GM18907 (cell line): ENCODE results near the gene SAMD9.
A peak's percentile ranks its signal among the peaks of the same experiment; 100 is the strongest.
"Not testable (repeated sequence)": the region's sequence is repeated elsewhere in the genome, so short reads cannot be mapped to it uniquely, and the experiment has no call there.

Experiments
- ATAC-seq: cut with Tn5 transposase; IDR thresholded peaks from one replicate; pipeline ENCODE4 v1.9.1; 2021; ENCODE audit warnings: mild to moderate bottlenecking, moderate library complexity; ENCODE audit not compliant: unreplicated experiment

The SAMD9 gene

DNA sequence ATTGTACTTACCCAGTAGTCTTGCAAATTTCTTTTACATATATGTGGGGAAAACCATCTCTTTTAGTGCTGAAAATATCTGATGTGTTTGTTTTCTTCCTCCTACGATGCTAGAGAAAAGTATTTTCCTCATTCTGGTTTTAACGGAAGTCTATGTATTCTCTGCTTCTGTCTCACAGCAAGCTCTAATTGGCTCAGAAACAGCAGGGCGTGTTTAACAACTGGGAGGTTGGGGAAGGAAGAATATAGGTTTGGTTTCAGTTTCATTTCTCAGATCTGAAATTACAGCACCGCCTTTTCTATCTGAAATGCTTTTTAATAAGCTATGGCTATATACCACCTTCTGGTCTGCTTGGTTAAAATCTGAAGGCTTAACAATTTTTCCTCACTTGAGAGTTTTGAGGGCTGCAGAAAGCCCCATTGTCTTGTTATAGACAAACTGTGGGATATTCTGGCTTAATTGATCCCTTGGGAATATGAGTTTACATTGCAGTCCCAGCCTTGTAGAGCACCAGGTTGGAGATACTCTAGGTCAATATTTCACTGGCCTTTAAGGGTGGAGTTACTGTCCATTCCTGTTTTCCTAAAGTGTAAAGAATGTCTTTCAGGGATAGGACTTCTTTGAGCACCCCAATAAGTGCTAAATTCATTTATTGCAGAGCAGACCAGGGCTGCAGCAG is at the start of gene SAMD9:
SAMD9 (minus strand) TSS at position 128 of the 679 bp plus-strand sequence. CDS start 11,882 bp downstream, outside the sequence.
- peak; percentile 100 for ATAC-seq

GRCh38 chr7:93165447-93165846 is 47.7 kb upstream of the SAMD9 start:
- ATAC-seq, result peak; percentile 98

DNA sequence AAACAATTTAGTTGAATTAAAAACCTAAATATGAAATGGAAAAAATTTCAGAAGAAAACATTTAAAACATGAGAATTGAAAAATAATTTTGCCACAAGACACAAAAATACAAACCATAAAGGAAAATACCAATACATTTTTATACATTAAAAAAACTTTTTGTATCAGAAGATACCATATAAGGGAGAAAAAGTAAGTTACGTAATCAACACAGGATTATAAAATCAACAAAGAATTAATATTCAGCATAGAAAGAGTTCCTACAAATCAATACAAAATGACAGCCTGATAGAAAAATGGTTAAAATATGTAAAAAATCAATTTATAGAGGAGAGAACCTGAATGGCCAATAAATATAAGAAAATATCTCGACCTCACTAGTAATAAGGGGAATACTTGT is 47.0 kb upstream of the SAMD9 start:
- ATAC-seq, result no peak

- ATAC-seq, result no peak
Observed at GRCh38 chr7:93161181-93161762, 43.5 kb upstream of the SAMD9 start.

GRCh38 chr7:93160410-93160809 is 42.6 kb upstream of the SAMD9 start:
- ATAC-seq, result no peak

GRCh38 chr7:93159490-93159889 is 41.7 kb upstream of the SAMD9 start:
- no peak for ATAC-seq

DNA sequence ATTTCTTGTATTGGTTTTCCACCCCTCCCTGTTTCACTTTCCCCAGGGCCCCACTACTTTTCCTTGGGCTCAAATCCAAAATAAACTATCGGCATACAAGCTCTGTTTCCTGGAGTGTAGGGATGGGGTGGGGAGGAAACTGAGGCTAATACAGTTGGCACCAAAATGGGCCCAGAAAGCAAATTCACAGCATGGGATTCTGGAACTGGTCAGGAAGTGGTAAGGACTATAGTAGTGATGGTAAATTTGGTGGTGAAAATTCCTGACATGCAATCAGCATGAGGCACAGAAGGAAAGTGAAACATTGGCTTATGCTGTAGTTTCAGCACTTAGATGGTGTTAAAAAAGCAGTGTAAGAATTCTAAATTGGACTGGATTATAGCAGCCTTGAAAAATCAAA is 39.1 kb upstream of the SAMD9 start:
- ATAC-seq, result no peak

DNA sequence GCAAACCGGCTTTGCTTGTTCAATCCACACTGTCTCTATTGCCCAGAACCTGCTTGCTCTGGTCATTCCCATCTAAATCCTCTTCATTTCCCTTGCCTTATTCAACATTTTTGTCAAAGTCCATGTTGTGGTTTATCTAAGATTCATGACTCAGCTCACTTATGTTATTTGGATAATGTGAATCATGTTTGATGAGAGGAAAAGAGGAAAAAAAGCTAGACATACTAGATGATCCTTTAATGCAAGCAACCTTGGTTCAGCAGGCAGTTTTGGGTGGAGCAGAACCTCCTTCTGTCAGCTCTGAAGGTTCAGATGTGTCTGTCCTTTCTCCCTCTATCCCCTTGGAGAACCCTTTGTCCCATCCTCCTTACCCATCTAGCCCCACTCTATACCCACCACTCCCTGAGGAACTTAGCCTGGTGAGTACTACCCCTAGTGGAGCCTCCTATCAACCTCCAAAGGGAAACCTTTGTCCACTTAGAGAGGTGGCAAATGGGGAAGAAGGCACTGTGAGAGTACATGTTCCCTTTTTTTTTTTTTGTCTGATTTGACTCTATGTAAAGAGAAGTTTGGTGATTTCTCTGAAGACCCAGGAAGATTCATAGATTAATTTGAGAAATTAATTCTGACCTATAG is 32.5 kb upstream of the SAMD9 start:
- no peak for ATAC-seq

DNA sequence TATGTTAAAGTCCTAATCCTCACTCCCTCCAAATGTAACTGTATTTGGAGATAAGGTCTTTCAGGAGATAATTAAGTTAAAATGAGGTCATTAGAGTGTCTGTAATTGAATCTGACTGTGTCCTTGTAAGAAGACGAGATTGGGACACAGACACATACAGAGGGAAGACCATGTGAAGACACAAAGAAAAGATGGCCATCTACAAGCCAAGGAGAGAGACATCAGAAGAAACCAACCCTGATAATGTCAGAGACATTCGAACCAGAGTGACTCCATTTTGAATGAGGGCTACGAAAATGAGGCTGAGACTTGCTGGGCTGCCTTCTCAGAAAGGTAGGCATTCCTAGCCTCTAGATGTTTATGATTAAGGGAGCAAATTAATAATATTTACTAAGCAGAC is 30.9 kb upstream of the SAMD9 start:
- no peak for ATAC-seq

GRCh38 chr7:93148144-93148543 is 30.4 kb upstream of the SAMD9 start, which contains the start of gene SAMD9L:
TSS of gene SAMD9L (minus strand) at chr7:93148385. CDS start at chr7:93135971, 12,414 bp downstream.
- peak; percentile 71 for ATAC-seq

DNA sequence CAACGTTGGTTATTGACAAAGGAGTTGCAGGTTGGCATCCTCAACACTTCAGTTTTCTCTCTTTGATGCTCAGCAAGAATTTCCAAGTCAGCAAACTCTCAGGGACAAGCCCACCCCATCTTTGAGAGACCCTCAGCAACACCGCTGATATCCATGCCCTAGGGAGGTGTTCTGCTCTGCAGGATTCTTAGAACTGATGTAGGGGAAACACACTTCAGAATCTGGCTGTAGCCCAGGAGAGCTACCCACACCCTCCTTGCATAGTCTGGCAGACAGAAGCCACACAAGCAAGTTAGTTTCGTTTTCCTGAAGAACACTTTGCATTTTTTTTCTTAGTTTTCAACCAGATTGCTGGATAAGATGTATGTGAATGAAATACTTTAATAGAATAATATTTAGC is 29.6 kb upstream of the SAMD9 start:
- peak; percentile 82 for ATAC-seq

DNA sequence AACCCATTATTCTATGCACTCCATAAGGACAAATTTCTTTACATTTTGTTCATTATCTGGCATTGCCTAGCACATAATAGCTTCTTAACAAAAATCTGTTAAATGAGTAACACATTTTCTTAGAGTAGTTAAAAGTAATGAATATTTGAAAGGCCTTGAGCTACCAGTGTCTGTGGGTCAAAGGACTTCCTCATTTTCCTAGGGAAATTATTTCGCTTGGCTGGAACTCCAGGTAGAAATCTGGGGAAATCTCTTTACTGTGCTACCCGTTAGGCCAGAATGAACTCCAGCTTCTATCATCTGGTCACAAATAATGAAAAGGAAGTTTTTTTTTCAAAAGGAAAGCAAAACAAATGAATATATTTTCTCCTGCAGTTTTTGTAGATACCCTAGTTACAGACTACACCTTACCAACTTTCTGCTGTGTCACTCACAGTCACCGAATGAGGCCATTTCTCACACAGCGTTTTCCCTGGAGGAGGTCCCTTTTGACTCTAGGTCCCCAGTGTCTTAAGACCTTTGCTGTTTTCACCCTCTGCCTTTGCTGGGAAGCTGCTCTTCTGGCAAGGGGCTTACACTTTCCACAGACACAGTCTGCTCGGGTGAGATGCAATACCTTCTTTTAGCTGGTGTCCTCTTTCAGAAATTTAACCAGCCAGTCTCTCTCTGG is 28.8 kb upstream of the SAMD9 start:
- ATAC-seq, result peak; percentile 46

GRCh38 chr7:93146036-93146435 is 28.3 kb upstream of the SAMD9 start:
- no peak for ATAC-seq

- ATAC-seq, result no peak
Observed at GRCh38 chr7:93145354-93145753, 27.6 kb upstream of the SAMD9 start.

GRCh38 chr7:93142127-93142526 is 24.3 kb upstream of the SAMD9 start:
- ATAC-seq, result no peak

DNA sequence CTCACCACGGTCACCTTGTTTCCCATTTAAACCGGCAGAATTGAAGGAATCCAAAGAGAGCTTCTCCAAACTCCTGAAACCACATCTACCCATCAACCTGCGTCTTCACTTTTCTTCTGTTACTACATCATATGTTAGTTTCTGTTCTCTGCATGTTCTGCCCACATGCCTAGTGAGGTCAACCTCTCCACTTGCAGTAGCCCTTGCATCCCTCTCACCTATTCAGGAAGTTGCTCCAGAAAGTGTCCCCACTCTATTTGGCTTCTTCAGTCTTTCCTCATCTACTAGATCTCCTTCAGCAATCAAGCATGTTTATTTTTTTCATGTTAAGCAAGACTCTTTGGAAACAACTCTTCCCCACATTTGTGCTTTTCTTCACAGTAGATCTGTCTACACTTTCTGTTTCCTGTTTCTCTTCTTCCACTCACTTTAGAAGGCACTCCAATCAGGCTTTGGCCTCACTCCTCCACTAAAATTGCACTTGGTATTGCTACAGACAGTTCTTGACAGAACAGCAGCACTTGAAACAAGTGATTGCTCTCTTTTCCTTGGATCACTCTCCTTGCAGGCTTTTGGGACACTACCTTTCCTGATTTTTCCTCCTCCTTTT is 22.9 kb upstream of the SAMD9 start:
- ATAC-seq, result no peak

GRCh38 chr7:93138576-93138975 is 20.8 kb upstream of the SAMD9 start:
- no peak for ATAC-seq

- ATAC-seq, result no peak
Observed at GRCh38 chr7:93133005-93133404, 15.2 kb upstream of the SAMD9 start.

- ATAC-seq, result no peak
Observed at GRCh38 chr7:93132216-93132615, 14.4 kb upstream of the SAMD9 start.

DNA sequence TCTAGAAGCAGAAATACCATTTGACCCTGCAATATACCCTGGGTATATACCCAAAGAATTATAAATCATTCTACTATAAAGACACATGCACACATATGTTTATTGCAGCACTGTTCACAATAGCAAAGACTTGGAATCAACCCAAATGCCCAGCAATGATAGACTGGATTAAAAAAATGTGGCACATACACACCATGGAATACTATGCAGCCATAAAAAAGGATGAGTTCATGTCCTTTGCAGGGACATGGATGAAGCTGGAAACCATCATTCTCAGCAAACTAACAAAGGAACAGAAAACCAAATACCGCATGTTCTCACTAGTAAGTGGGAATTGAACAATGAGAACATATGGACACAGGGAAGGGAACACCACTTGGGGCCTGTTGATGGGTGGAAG is 9.2 kb upstream of the SAMD9 start:
- not testable (repeated sequence) for ATAC-seq

- not testable (repeated sequence) for ATAC-seq
Observed at GRCh38 chr7:93123532-93123931, 5.8 kb upstream of the SAMD9 start.
